MG63 (cell line): ENCODE measurements around the gene SOX9. TPM values are rescaled to one million over a fixed set of nuclear protein-coding genes. Genes with fewer than 3 reads are reported as not detected.

Experiments
- DNase-seq: peaks from one replicate; pipeline ENCODE4 v3.0.0-alpha.2; 2020
- H3K27me3 ChIP-seq: fragments of 250-450 bp; sonication (Bioruptor Pico); 2 replicates; pipeline ENCODE4 v1.5.1; 2020; ENCODE audit warnings: mild to moderate bottlenecking, moderate library complexity
- H3K36me3 ChIP-seq: fragments of 250-450 bp; sonication (Bioruptor Pico); 2 replicates; pipeline ENCODE4 v1.5.1; 2020; ENCODE audit warnings: mild to moderate bottlenecking, moderate library complexity
- H3K4me3 ChIP-seq: fragments of 250-450 bp; sonication (Bioruptor Pico); 2 replicates; pipeline ENCODE4 v1.5.1; 2020; ENCODE audit warnings: mild to moderate bottlenecking, moderate library complexity
- H3K9me3 ChIP-seq: fragments of 250-450 bp; sonication (Bioruptor Pico); 2 replicates; pipeline ENCODE4 v1.5.1; 2020; ENCODE audit warnings: mild to moderate bottlenecking, moderate library complexity
- total RNA-seq: library from RNA; depleted of rRNA; stranded (reverse); fragments of >200 nt; shearing (Covaris generic); gene quantifications from 2 replicates; pipeline ENCODE4 v1.2.3, GENCODE V29; 2014; ENCODE audit warnings: low replicate concordance

SOX9 gene
- total RNA-seq, 1 experiment from 2014 or later: 0.82 TPM

DNA sequence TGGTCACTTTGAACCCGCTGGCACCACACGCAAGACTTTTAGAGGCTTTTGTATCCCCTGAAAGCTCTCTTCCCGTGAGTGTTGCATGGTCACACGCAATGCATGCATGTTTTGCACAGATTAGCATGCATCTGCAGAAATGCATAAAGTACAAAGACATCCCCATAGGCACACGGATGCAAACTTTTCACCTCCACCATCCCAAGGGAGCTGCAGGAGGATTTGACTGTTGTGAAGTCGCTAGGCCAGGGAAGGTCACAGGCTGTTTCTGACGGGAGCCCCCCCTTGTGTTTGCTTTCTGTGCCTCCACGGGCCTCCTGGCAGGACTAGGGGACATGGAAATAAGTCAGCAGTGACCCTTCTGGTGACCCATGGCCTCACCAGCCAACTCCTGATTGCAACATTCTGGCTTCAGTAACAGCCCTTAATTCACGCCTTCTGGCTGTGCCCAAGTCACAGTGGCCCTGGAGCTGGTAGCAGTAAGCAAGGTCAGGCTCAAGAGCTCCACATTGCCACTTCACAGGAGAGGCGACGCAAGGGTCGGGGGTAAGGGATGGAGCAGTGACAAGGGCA is 45.1 kb downstream of the SOX9 start:
- H3K36me3 ChIP-seq: no peaks in the 10 kb centered on the region
- no peaks in the 10 kb centered on the region for H3K27me3 ChIP-seq
- H3K4me3 ChIP-seq: no peak overlapping the region
- H3K9me3 ChIP-seq: no peaks in the 10 kb centered on the region
- DNase-seq: no peak

DNA sequence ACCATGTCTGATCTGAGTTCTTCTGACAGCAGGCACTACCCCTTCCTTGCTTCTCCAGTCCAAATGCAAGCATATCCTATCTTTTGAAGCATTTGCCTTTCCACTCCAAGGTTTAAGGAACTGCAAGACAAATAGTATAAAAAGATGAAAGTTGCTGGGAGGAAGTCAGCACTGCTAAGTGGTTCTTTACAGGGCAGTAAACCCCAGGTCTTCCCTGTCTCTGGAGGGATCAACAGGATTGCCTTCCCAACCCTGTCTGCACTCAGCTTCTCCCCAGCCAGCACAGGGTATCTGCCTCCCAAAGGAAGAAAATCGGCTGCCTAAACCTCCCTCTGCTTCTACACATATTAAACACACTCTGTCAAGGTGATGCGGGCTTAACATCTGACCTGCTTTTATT is 46.8 kb downstream of the SOX9 start:
- H3K36me3 ChIP-seq: no peaks in the 10 kb centered on the region
- no peaks in the 10 kb centered on the region for H3K9me3 ChIP-seq
- H3K27me3 ChIP-seq: no peaks in the 10 kb centered on the region
- H3K4me3 ChIP-seq: no peak overlapping the region
- DNase-seq: no peak

GRCh38 chr17:72169823-72170222 is 49.0 kb downstream of the SOX9 start:
- Histone ChIP-seq H3K36me3 (no peaks in the 10 kb centered on the region), H3K9me3 (no peaks in the 10 kb centered on the region), H3K27me3 (no peaks in the 10 kb centered on the region), H3K4me3 (no peak overlapping the region)
- DNase-seq: no peak

- DNase-seq: peak; percentile 38
- no peak overlapping the region for H3K4me3 ChIP-seq
- H3K27me3 ChIP-seq: no peaks in the 10 kb centered on the region
- H3K36me3 ChIP-seq: no peaks in the 10 kb centered on the region
- H3K9me3 ChIP-seq: no peaks in the 10 kb centered on the region
Measured at GRCh38 chr17:72171703-72172667, 51.2 kb downstream of the SOX9 start.

DNA sequence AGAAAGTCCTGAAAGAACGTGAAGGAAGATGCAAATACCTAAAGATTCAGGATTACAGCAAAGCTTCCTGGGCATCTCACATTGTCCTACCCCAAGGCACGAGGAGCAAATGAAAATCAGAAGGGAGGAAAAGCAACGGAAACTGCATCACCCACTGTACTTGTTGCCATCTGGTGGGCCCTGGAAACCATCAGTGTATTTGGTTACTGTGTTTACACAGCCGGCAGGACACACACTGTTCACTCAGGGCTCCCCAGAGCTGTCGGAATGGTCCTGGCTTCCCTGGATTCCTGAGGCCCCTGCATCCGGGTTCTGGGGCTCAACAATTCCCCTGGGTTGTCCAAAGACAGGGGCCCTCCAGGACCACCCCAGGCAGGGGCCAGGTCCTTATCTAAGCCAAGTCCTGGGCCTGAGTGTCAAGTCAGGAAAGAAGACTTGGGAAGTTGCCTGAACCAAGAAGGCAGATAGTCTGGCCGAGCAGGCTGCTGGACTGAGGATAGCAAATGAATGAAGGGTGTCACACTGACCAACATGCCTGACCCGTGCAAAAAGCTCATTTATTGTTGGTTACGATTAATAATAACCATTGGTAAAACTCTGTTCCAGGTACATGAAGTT is 52.8 kb downstream of the SOX9 start:
- H3K36me3 ChIP-seq: no peaks in the 10 kb centered on the region
- H3K4me3 ChIP-seq: no peak overlapping the region
- no peak for DNase-seq
- H3K9me3 ChIP-seq: no peaks in the 10 kb centered on the region
- no peaks in the 10 kb centered on the region for H3K27me3 ChIP-seq

DNA sequence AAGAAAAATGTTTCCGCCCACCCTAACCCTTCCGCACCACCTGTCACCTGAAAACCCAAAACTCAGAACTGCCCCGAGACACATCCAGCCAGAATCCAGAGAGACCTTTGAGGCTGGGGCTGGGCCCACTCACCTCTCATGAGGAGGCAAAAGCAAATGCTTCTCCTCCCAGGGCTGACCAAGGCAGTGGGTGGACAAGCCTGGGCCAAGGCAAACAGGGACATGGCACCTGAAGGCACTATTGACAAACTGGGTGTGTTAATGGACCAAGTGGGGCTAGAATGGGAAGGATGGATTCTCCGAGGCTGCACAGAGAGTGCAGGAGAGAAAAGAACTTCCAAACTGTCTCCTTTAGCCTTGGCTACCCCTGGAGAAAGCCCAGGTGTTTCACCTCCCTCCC is 54.4 kb downstream of the SOX9 start:
- H3K27me3 ChIP-seq: no peaks in the 10 kb centered on the region
- DNase-seq: no peak
- no peaks in the 10 kb centered on the region for H3K9me3 ChIP-seq
- no peak overlapping the region for H3K4me3 ChIP-seq
- no peaks in the 10 kb centered on the region for H3K36me3 ChIP-seq
